Endothelial cell of umbilical vein (primary cell): ENCODE data around the gene CEP162. TPM values are rescaled to one million over a fixed set of nuclear protein-coding genes. Genes with fewer than 3 reads are reported as not detected.

Experiments used
- BruUV-seq: library from RNA; stranded (reverse); fragments of 400-500 nt; replicated peaks from 2 replicates; lab custom pipeline; 2021; lab: Mats Ljungman, UMichigan
- CTCF ChIA-PET: fragments of 300-600, 350-600 bp; sonication (Branson Sonifier 250); formaldehyde crosslinking; loops from one replicate; lab custom pipeline; 2021; ENCODE audit warnings: antibody characterized with exemption, inconsistent platforms; lab: Charles Lee
- POLR2A ChIA-PET: fragments of 300-600, 350-600 bp; sonication (Branson Sonifier 250); formaldehyde crosslinking; loops from one replicate; lab custom pipeline; 2021; ENCODE audit warnings: antibody characterized with exemption, inconsistent platforms; lab: Charles Lee
- DNase-seq: peaks from one replicate; pipeline ENCODE4 v3.0.0-alpha.2; 2011; ENCODE audit warnings: low read depth, low spot score
- FAIRE-seq: peaks from 2 replicates; lab custom pipeline; 2011; peaks lifted over from hg19 to GRCh38; lab: Jason Lieb, UNC
- H2AFZ ChIP-seq: 2 replicates; pipeline ENCODE4 v1.6.0; 2012; ENCODE audit warnings: low read depth, low read length, control low read depth, inconsistent platforms
- H3K27ac ChIP-seq: 2 replicates; pipeline ENCODE4 v1.5.1; 2011; ENCODE audit warnings: low read depth, mild to moderate bottlenecking, control low read depth, low read length, moderate library complexity; ENCODE audit not compliant: insufficient read depth
- H3K27me3 ChIP-seq, 2 experiments: 2 replicates each; pipeline versions ENCODE4 v1.6.0 to v1.6.1; 2011; ENCODE audit warnings: low read length in 2 of 2, mixed read lengths in 1 of 2; ENCODE audit not compliant: control insufficient read depth in 2 of 2, insufficient read depth in 2 of 2
- H3K36me3 ChIP-seq, 2 experiments: 2 replicates in 1 of 2; 3 replicates in 1 of 2; pipeline ENCODE4 v1.5.1; 2011; ENCODE audit warnings: low read length in 2 of 2, mild to moderate bottlenecking in 1 of 2, moderate library complexity in 1 of 2; ENCODE audit not compliant: control insufficient read depth in 2 of 2, insufficient read depth in 2 of 2; ENCODE audit errors: extremely low read depth in 1 of 2
- H3K4me1 ChIP-seq: 3 replicates; pipeline ENCODE4 v1.5.1; 2011; ENCODE audit warnings: mild to moderate bottlenecking, low read length; ENCODE audit not compliant: control insufficient read depth, insufficient read depth; ENCODE audit errors: extremely low read depth
- H3K4me2 ChIP-seq: 2 replicates; pipeline ENCODE4 v1.6.1; 2011; ENCODE audit warnings: low read length, control low read depth, mixed read lengths; ENCODE audit not compliant: insufficient read depth
- H3K4me3 ChIP-seq, 3 experiments: fragments of 200-600 bp in 1 of 3; sonication (generic), shearing (Covaris generic) in 1 of 3; replicated peaks in 1 of 3; 2 replicates each; pipeline ENCODE4 v1.5.1; 2011 to 2016; ENCODE audit warnings: control low read depth in 3 of 3, low read length in 3 of 3, mild to moderate bottlenecking in 2 of 3, inconsistent platforms in 1 of 3, low read depth in 1 of 3, moderate library complexity in 1 of 3; ENCODE audit not compliant: insufficient read depth in 1 of 3
- H3K79me2 ChIP-seq: 2 replicates; pipeline ENCODE4 v1.6.0; 2012; ENCODE audit warnings: low read length, inconsistent platforms; ENCODE audit not compliant: control insufficient read depth, insufficient read depth
- H3K9ac ChIP-seq: replicated peaks from 2 replicates; pipeline ENCODE3; 2011; ENCODE audit warnings: low read length, control low read depth; ENCODE audit not compliant: insufficient read depth; ENCODE audit errors: extremely low read depth
- H3K9me1 ChIP-seq: replicated peaks from 3 replicates; pipeline ENCODE4 v1.6.0; 2011; ENCODE audit warnings: mild to moderate bottlenecking, low read length; ENCODE audit not compliant: control insufficient read depth, insufficient read depth; ENCODE audit errors: extremely low read depth
- H3K9me3 ChIP-seq: replicated peaks from 2 replicates; pipeline ENCODE4 v1.5.1; 2012; ENCODE audit warnings: low read length, inconsistent platforms; ENCODE audit not compliant: control insufficient read depth, insufficient read depth
- H4K20me1 ChIP-seq: replicated peaks from 2 replicates; pipeline ENCODE3; 2011; ENCODE audit warnings: mild to moderate bottlenecking, low read length; ENCODE audit not compliant: control insufficient read depth, insufficient read depth; ENCODE audit errors: extremely low read depth
- EZH2 ChIP-seq: IDR thresholded peaks from 2 replicates; pipeline ENCODE4 v1.6.1; 2012; ENCODE audit warnings: borderline replicate concordance, low read depth, mild to moderate bottlenecking, moderate library complexity, low read length, inconsistent platforms; ENCODE audit not compliant: severe bottlenecking
- MYC ChIP-seq: IDR thresholded peaks from one replicate; pipeline ENCODE4 v1.6.1; 2011; ENCODE audit warnings: mild to moderate bottlenecking, low read depth, low read length
- dilution Hi-C: fragments of 300-500 bp; cut with MboI; formaldehyde crosslinking; loops from one replicate; pipeline ENCODE4 v1.15.0; 2019; ENCODE audit warnings: low sequenced_read_pairs; ENCODE audit not compliant: extremely low pct_ligation_motif_present
- intact Hi-C: fragments of 100-400 bp; cut with micrococcal nuclease; formaldehyde crosslinking; loops from one replicate; pipeline ENCODE4 v1.10.0; 2022
- polyA plus RNA-seq, 4 experiments: library from polyadenylated mRNA; depleted of rRNA in 3 of 4; stranded (reverse) in 3 of 4; unstranded in 1 of 4; fragments of >200 nt; gene quantifications; 2 replicates each; pipeline versions ENCODE4 v1.2.1 to v1.2.3, GENCODE V29; 2011 to 2012; ENCODE audit warnings: missing spikeins in 1 of 4
- total RNA-seq: library from RNA; stranded (reverse); gene quantifications from 2 replicates; pipeline ENCODE4 v1.2.3, GENCODE V29; 2021
- TF ChIP-seq, protein P1 (sequence below), 2 donors: IDR thresholded peaks; 1 replicate in 1 of 2; 2 replicates in 1 of 2; pipeline ENCODE4 v1.5.1; 2011; ENCODE audit warnings: low read length in 2 of 2, mild to moderate bottlenecking in 2 of 2, moderate library complexity in 2 of 2, control low read depth in 1 of 2, inconsistent platforms in 1 of 2, low read depth in 1 of 2; ENCODE audit not compliant: insufficient read depth in 1 of 2; ENCODE audit errors: extremely low read depth in 1 of 2

Gene CEP162
- total and polyA plus RNA-seq, 2 donors (not counting 3 experiments of a cell fraction or from before 2014, with no cell fraction given): 0.79 to 10.8 TPM

DNA sequence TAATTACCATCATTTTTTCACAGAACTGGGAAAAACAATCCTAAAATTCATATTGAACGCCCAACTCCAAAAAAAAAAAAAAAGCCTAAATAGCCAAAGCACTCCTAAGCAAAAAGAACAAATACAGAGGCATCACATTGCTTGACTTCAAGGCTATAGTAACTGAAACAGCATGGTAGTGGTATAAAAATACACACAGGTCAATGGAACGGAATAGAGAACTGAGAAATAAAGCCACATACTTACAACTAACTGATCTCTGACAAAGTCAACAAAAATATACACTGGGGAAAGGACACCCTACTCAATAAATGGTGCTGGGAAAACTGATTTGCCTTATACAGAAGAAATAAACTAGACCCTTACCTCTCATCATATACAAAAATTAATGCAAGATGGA is 104.3 kb downstream of the CEP162 start:
- DNase-seq (no peak), FAIRE-seq (no peak)
- Histone ChIP-seq H3K36me3 (peaks cover 0 to 2% of the 10 kb centered on the region in 2 experiments), H4K20me1 (no peaks in the 10 kb centered on the region), H3K9me1 (no peaks in the 10 kb centered on the region), H2AFZ (no peak overlapping the region), H3K9ac (no peak overlapping the region), H3K4me3 (no peak overlapping the region), H3K9me3 (no peaks in the 10 kb centered on the region), H3K4me1 (no peaks in the 10 kb centered on the region), H3K27ac (no peak overlapping the region), H3K4me2 (no peak overlapping the region), H3K79me2 (no peaks in the 10 kb centered on the region), H3K27me3 (no peaks in the 10 kb centered on the region)
- BruUV-seq: no TSS peak
- TF ChIP-seq EZH2: no peak
- TF ChIP-seq MYC: no peak
- ChIA-PET CTCF (no interaction called here), POLR2A (no interaction called here)
- intact Hi-C loops: no loop called here
- dilution Hi-C loops: no loop called here

DNA sequence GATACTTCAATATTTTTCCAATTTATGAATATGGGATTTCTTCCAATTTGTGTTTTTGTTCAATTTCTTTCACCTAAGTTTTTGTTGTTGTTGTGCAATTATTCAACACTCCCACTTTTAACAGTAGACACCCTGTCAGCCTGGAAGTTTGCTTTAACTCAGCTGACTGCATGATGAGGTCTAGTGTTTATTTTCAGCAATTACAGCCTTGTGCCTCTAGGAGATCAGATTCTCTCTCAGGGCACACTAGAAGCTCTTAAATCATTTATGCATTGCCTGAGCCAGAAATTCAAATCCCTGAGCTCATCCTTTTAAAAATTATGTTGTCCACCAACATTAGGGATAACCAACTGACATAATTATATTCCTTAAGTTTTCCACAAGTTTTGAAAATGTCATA is 108.2 kb downstream of the CEP162 start:
- no peak for DNase-seq
- TF ChIP-seq, protein P1, sequence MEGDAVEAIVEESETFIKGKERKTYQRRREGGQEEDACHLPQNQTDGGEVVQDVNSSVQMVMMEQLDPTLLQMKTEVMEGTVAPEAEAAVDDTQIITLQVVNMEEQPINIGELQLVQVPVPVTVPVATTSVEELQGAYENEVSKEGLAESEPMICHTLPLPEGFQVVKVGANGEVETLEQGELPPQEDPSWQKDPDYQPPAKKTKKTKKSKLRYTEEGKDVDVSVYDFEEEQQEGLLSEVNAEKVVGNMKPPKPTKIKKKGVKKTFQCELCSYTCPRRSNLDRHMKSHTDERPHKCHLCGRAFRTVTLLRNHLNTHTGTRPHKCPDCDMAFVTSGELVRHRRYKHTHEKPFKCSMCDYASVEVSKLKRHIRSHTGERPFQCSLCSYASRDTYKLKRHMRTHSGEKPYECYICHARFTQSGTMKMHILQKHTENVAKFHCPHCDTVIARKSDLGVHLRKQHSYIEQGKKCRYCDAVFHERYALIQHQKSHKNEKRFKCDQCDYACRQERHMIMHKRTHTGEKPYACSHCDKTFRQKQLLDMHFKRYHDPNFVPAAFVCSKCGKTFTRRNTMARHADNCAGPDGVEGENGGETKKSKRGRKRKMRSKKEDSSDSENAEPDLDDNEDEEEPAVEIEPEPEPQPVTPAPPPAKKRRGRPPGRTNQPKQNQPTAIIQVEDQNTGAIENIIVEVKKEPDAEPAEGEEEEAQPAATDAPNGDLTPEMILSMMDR (IDR thresholded peaks at IDR 0.05; ENCODE audit: extremely low read depth in 1 of 2, insufficient read depth in 1 of 2, low read depth in 1 of 2, low read length in 2 of 2): no peak
- CTCF ChIA-PET: interaction anchor here (1.5 kb wide), 1 partner anchor 43 kb away, joined by 3 read pairs; no protein-coding TSS in a partner anchor
- dilution Hi-C loops: no loop called here
- Histone ChIP-seq H3K4me1 (no peaks in the 10 kb centered on the region), H4K20me1 (no peaks in the 10 kb centered on the region), H3K9ac (no peak overlapping the region), H3K27ac (no peak overlapping the region), H3K9me1 (no peaks in the 10 kb centered on the region), H3K4me3 (no peak overlapping the region), H3K4me2 (no peak overlapping the region), H3K9me3 (no peaks in the 10 kb centered on the region), H3K79me2 (no peaks in the 10 kb centered on the region), H2AFZ (no peak overlapping the region), H3K36me3 (no peaks in the 10 kb centered on the region), H3K27me3 (no peaks in the 10 kb centered on the region)
- intact Hi-C loops: no loop called here
- FAIRE-seq: no peak
- no TSS peak for BruUV-seq
- POLR2A ChIA-PET: no interaction called here
